Stimulated activated CD4-positive, alpha-beta T cell treated with anti-CD3 and anti-CD28 coated beads, Interleukin-1b, Interleukin-23, amount 100 ng/mL, for 24 hours (primary cell): ENCODE results near the gene ADAMTSL2.
"Not testable (repeated sequence)": the region's sequence is repeated elsewhere in the genome, so short reads cannot be mapped to it uniquely, and the experiment has no call there.

Experiments used
- DNase-seq, 4 experiments: peaks; one replicate each; pipeline ENCODE4 v3.0.0-alpha.2; 2020; ENCODE audit warnings: low read depth in 4 of 4, low spot score in 1 of 4

ADAMTSL2 gene

GRCh38 chr9:133554729-133555128 lies 20.2 kb downstream of the ADAMTSL2 start:
- no peak for DNase-seq

- DNase-seq = no peak
Observed at GRCh38 chr9:133556354-133556753, 21.9 kb downstream of the ADAMTSL2 start.

GRCh38 chr9:133557581-133557980 lies 23.1 kb downstream of the ADAMTSL2 start:
- DNase-seq = no peak

GRCh38 chr9:133558191-133559126 lies 24.0 kb downstream of the ADAMTSL2 start:
- peak in 2 of 4 experiments; percentile 22 to 29 for DNase-seq

GRCh38 chr9:133560311-133560710 lies 25.8 kb downstream of the ADAMTSL2 start:
- no peak for DNase-seq

GRCh38 chr9:133560944-133561343 lies 26.4 kb downstream of the ADAMTSL2 start:
- DNase-seq = no peak

GRCh38 chr9:133561976-133562554 lies 27.6 kb downstream of the ADAMTSL2 start:
- DNase-seq = no peak

GRCh38 chr9:133562611-133563290 lies 28.2 kb downstream of the ADAMTSL2 start:
- no peak for DNase-seq

- no peak for DNase-seq
Observed at GRCh38 chr9:133563291-133563796, 28.8 kb downstream of the ADAMTSL2 start.

GRCh38 chr9:133563814-133564213 lies 29.3 kb downstream of the ADAMTSL2 start:
- not testable (repeated sequence) for DNase-seq

GRCh38 chr9:133564451-133565116 lies 30.1 kb downstream of the ADAMTSL2 start:
- no peak for DNase-seq

GRCh38 chr9:133566382-133566781 lies 31.9 kb downstream of the ADAMTSL2 start:
- no peak for DNase-seq

- no peak for DNase-seq
Observed at GRCh38 chr9:133566817-133567216, 32.3 kb downstream of the ADAMTSL2 start.

GRCh38 chr9:133568186-133568585 lies 33.7 kb downstream of the ADAMTSL2 start:
- no peak for DNase-seq

GRCh38 chr9:133569121-133569785 lies 34.7 kb downstream of the ADAMTSL2 start:
- DNase-seq = no peak

GRCh38 chr9:133569891-133570690 lies 35.6 kb downstream of the ADAMTSL2 start:
- no peak for DNase-seq

GRCh38 chr9:133570691-133571080 lies 36.2 kb downstream of the ADAMTSL2 start:
- DNase-seq = no peak

- no peak for DNase-seq
Observed at GRCh38 chr9:133571391-133571890, 36.9 kb downstream of the ADAMTSL2 start.

GRCh38 chr9:133571896-133572595 lies 37.5 kb downstream of the ADAMTSL2 start:
- DNase-seq = no peak
